Glutamatergic neuron (in vitro differentiated cells): Measurements from ENCODE around the gene SAP25. TPM values are rescaled to one million over a fixed set of nuclear protein-coding genes. Genes with fewer than 3 reads are reported as not detected.

Source experiments
- total RNA-seq: library from RNA; stranded (reverse); fragmentation: NEBNext Ultra II Directional; extraction: Animal tissue kit (Norgen Biotek cat#: 25700); gene quantifications from one replicate; pipeline ENCODE4 v1.2.1, GENCODE V29; 2021; ENCODE audit not compliant: unreplicated experiment

The SAP25 gene
- total RNA-seq, 1 donor from 2014 or later = 8.0 TPM

Other genes starting within 250 kb of the SAP25 start
- 62.6 TPM for gene PILRB, start 215.8 kb downstream of the SAP25 start, total RNA-seq
- 12.5 TPM for gene PILRA, start 200.4 kb downstream of the SAP25 start, total RNA-seq
- gene ZCWPW1, start 145.2 kb downstream of the SAP25 start, total RNA-seq = 1.8 TPM
- 18.5 TPM for gene MEPCE, start 144.1 kb downstream of the SAP25 start, total RNA-seq
- gene PPP1R35, start 137.4 kb downstream of the SAP25 start, total RNA-seq = 24.1 TPM
- 1.7 TPM for gene SPACDR, start 109.6 kb downstream of the SAP25 start, total RNA-seq
- 39.6 TPM for gene TSC22D4, start 94.7 kb downstream of the SAP25 start, total RNA-seq
- gene NYAP1, start 90.0 kb downstream of the SAP25 start, total RNA-seq = 36.6 TPM
- gene AGFG2, start 34.7 kb downstream of the SAP25 start, total RNA-seq = 5.7 TPM
- 166 TPM for gene LRCH4, start 12.2 kb upstream of the SAP25 start, total RNA-seq
- 0.49 TPM for gene FBXO24, start 12.4 kb upstream of the SAP25 start, total RNA-seq
- gene PCOLCE, start 28.5 kb upstream of the SAP25 start, total RNA-seq = 33.9 TPM
- gene MOSPD3, start 38.6 kb upstream of the SAP25 start, total RNA-seq = 37.1 TPM
- 5.1 TPM for gene TFR2, start 67.7 kb upstream of the SAP25 start, total RNA-seq
- gene ACTL6B, start 82.5 kb upstream of the SAP25 start, total RNA-seq = 95.2 TPM
- gene GNB2, start 99.8 kb upstream of the SAP25 start, total RNA-seq = 275 TPM
- gene GIGYF1, start 120.3 kb upstream of the SAP25 start, total RNA-seq = 79.6 TPM
- gene POP7, start 132.2 kb upstream of the SAP25 start, total RNA-seq = 35.8 TPM
- gene EPO, start 146.6 kb upstream of the SAP25 start, total RNA-seq = not detected
- gene ZAN, start 159.7 kb upstream of the SAP25 start, total RNA-seq = not detected